Activated naive CD8-positive, alpha-beta T cell treated with anti-CD3 and anti-CD28 coated beads for 36 hours (primary cell): ENCODE measurements around the gene ATAD1. TPM values are rescaled to one million over a fixed set of nuclear protein-coding genes. Genes with fewer than 3 reads are reported as not detected.

Source experiments
- DNase-seq: peaks from one replicate; pipeline ENCODE4 v3.0.0; 2021
- H3K27ac Mint-ChIP-seq: one replicate; pipeline ENCODE4 v1.8.0; 2022; ENCODE audit warnings: mild to moderate bottlenecking, moderate library complexity, mixed read lengths
- H3K27me3 Mint-ChIP-seq: one replicate; pipeline ENCODE4 v1.8.0; 2022; ENCODE audit warnings: mild to moderate bottlenecking, mixed read lengths
- H3K36me3 Mint-ChIP-seq: one replicate; pipeline ENCODE4 v1.8.0; 2021; ENCODE audit warnings: mild to moderate bottlenecking, mixed read lengths
- H3K4me1 Mint-ChIP-seq: one replicate; pipeline ENCODE4 v1.8.0; 2021; ENCODE audit warnings: mixed read lengths
- H3K4me3 Mint-ChIP-seq: one replicate; pipeline ENCODE4 v1.8.0; 2022; ENCODE audit warnings: mild to moderate bottlenecking, moderate library complexity, mixed read lengths
- H3K9me3 Mint-ChIP-seq: one replicate; pipeline ENCODE4 v1.8.0; 2022; ENCODE audit warnings: mixed read lengths
- total RNA-seq, 2 experiments: library from RNA; stranded (reverse); gene quantifications; one replicate each; pipeline ENCODE4 v1.2.3, GENCODE V29; 2021

Gene ATAD1
- total RNA-seq, 2 experiments from 2014 or later = 49.2 to 49.6 TPM

DNA sequence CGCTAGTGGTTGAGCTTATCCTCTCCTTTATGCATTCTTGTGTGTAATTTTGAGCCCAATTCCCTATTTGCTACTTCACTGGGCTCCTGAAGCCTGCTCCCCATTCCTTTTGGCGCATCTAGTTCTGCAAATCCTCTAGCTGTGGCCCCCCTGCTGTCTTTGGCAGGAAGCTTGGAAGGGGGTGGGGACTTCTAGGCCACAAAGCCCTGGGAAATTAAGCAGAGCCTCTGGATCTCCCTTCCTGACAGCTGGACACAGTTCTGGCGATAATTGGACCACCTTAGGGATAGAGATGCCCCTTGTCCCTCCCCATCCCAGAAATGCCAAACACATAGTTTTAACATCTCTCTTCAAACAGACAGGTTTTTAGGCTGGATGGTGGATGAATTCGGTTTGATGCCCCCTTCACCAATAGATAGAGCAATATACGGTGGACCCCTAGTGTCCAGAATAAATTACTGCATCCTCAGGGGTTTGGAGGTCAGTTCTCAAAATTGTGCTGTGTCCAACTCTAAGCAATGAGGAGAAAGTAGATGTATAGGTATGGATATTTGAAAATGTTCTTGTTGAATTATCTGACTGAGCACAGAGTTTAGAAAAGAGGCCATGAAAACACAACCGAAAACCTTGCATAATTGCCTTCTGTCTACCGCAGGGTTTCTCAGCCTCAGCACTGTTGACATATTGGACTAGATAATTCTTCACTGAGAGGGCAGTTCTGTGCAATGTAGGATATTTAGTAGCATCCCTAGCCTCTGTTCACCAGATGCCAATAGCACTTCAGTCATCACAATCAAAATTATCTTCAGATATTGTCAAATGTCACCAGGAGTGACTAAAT is 82.8 kb downstream of the ATAD1 start:
- Mint-ChIP-seq H3K36me3 (no peaks in the 10 kb centered on the region), H3K4me1 (no peaks in the 10 kb centered on the region), H3K27ac (no peak overlapping the region), H3K9me3 (no peaks in the 10 kb centered on the region), H3K4me3 (no peak overlapping the region), H3K27me3 (peaks cover 17% of the 10 kb centered on the region)
- no peak for DNase-seq

DNA sequence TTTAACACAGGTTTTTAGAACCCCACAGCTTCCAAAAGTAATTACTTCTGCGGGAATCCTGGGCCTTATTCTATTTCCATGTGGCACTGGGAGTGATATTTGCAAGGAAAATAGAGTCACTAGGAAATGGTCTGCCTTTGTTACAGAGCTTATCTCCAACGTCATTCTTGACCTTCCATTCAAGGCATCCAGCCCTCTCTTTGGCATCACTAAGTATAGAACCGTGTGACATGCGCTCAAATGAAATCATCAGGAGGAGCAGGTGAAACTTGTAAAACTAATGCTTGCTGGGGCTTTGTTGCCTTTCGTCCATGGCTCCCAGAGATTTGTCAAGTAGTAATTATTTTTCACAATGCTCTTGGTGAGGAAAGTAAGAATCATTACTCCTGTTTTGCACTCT is 84.9 kb downstream of the ATAD1 start:
- Mint-ChIP-seq H3K9me3 (no peaks in the 10 kb centered on the region), H3K27ac (no peak overlapping the region), H3K4me1 (no peaks in the 10 kb centered on the region), H3K27me3 (peaks cover 17% of the 10 kb centered on the region), H3K4me3 (no peak overlapping the region), H3K36me3 (no peaks in the 10 kb centered on the region)
- no peak for DNase-seq

DNA sequence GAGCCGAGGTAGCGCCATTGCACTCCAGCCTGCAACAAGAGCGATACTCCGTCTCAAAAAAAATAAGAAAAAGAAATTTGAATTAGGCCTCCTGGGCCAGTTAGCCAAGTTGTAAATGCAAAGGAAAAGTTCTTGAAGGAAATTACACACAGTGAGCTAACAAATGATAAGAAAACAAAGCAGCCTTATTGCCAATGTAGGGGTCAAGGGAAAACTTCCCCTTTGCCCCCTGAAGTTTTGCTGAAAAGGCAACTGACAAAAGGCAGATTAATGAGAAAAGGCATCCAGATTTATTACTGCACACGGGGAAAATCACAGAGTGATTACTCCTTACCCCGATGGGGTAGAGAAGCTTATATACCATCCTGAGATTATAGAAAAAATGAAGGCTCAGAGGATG is 88.1 kb downstream of the ATAD1 start:
- no peak overlapping the region for H3K27ac Mint-ChIP-seq
- H3K4me3 Mint-ChIP-seq = no peak overlapping the region
- peaks cover 4% of the 10 kb centered on the region for H3K27me3 Mint-ChIP-seq
- no peaks in the 10 kb centered on the region for H3K36me3 Mint-ChIP-seq
- no peaks in the 10 kb centered on the region for H3K4me1 Mint-ChIP-seq
- DNase-seq = no peak
- no peaks in the 10 kb centered on the region for H3K9me3 Mint-ChIP-seq

- H3K27ac Mint-ChIP-seq = no peak overlapping the region
- H3K36me3 Mint-ChIP-seq = no peaks in the 10 kb centered on the region
- DNase-seq = no peak
- H3K4me1 Mint-ChIP-seq = no peaks in the 10 kb centered on the region
- peaks cover 9% of the 10 kb centered on the region for H3K27me3 Mint-ChIP-seq
- no peak overlapping the region for H3K4me3 Mint-ChIP-seq
- no peaks in the 10 kb centered on the region for H3K9me3 Mint-ChIP-seq
Observed at GRCh38 chr10:87724789-87725188, 93.2 kb downstream of the ATAD1 start.

DNA sequence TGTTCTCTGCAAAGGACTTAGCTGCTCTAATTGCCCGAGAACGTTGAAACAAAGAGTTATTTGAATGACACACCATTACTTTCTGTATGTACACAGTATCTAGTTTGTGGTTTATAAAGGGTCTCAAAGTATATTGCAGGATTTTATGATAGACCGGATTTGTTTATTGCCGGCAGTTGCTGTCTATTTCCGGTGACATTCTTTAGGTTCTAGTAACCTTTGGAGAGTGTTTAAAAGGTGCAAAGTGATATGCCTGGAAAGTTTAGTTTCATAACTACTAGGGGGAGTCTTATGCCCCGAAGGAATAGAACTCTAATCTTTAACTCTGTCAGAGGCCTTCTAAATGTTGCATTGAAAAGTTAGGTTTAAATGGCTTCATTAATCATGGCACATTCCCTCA is 94.5 kb downstream of the ATAD1 start:
- Mint-ChIP-seq H3K9me3 (no peaks in the 10 kb centered on the region), H3K4me3 (no peak overlapping the region), H3K4me1 (no peaks in the 10 kb centered on the region), H3K27me3 (peaks cover 14% of the 10 kb centered on the region), H3K36me3 (no peaks in the 10 kb centered on the region), H3K27ac (no peak overlapping the region)
- DNase-seq = no peak

GRCh38 chr10:87722716-87723115 is 95.3 kb downstream of the ATAD1 start:
- H3K4me3 Mint-ChIP-seq = no peak overlapping the region
- H3K9me3 Mint-ChIP-seq = no peaks in the 10 kb centered on the region
- H3K36me3 Mint-ChIP-seq = no peaks in the 10 kb centered on the region
- no peaks in the 10 kb centered on the region for H3K4me1 Mint-ChIP-seq
- no peak for DNase-seq
- no peak overlapping the region for H3K27ac Mint-ChIP-seq
- peaks cover 14% of the 10 kb centered on the region for H3K27me3 Mint-ChIP-seq

DNA sequence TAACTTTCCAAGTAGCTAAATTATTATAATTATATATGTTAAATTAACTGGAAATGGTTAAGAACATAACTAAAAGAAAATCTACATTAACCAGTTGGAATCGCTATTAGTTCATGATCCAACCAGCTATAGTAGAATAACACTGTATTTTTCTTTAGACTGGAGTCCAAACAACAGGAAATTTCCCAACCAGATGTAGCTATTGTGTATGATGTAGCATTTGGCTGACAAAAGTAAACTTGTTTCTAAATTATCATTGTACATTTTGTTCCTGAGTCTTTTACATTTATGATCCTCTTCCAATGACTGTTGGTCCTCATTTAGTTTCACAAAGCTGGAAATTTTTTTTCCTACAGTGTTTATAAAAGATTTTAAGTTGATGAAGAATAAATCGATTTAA is 96.2 kb downstream of the ATAD1 start:
- H3K4me1 Mint-ChIP-seq = no peaks in the 10 kb centered on the region
- no peak overlapping the region for H3K4me3 Mint-ChIP-seq
- no peak for DNase-seq
- no peaks in the 10 kb centered on the region for H3K9me3 Mint-ChIP-seq
- no peaks in the 10 kb centered on the region for H3K36me3 Mint-ChIP-seq
- peaks cover 14% of the 10 kb centered on the region for H3K27me3 Mint-ChIP-seq
- H3K27ac Mint-ChIP-seq = no peak overlapping the region

DNA sequence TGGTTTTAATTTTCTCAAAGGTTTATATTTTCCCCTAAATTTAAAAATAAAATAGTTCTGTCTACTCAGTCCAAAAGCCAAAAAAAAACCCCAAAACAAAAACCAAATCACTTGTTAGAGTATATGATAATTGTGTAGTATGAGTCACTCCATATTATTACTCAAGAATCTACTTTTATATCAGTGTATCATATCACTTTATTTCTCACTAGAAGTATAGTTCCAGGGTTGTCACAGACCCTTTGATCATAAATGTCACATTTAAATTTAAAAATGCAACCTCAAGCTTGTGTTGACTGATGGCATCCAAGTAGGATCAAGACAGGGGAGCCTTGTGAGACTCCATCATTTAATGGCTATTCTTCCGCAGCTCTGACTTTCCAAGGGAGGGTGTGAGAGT is 97.4 kb downstream of the ATAD1 start:
- Mint-ChIP-seq H3K4me1 (no peaks in the 10 kb centered on the region), H3K4me3 (no peak overlapping the region), H3K27me3 (peaks cover 14% of the 10 kb centered on the region), H3K36me3 (no peaks in the 10 kb centered on the region), H3K27ac (no peak overlapping the region), H3K9me3 (no peaks in the 10 kb centered on the region)
- no peak for DNase-seq

DNA sequence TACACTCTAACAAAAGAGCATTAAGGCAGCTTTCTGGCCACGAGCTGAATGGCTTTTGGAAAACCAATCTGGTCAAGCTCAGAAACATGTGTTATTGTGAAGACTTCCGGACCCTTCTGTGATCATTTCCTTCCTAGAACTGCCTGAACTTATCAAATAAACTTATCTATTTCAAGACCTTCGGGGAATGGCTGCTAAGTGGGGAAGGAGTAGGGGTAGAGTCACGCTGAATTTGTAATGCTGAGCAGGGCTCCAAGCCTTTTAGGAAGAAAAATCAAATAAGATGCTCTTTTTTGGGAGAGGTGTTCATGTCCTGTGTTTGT is 101.7 kb downstream of the ATAD1 start:
- no peak for DNase-seq
- Mint-ChIP-seq H3K36me3 (no peaks in the 10 kb centered on the region), H3K4me1 (no peaks in the 10 kb centered on the region), H3K4me3 (no peak overlapping the region), H3K27ac (no peak overlapping the region), H3K9me3 (no peaks in the 10 kb centered on the region), H3K27me3 (peaks cover 5% of the 10 kb centered on the region)

DNA sequence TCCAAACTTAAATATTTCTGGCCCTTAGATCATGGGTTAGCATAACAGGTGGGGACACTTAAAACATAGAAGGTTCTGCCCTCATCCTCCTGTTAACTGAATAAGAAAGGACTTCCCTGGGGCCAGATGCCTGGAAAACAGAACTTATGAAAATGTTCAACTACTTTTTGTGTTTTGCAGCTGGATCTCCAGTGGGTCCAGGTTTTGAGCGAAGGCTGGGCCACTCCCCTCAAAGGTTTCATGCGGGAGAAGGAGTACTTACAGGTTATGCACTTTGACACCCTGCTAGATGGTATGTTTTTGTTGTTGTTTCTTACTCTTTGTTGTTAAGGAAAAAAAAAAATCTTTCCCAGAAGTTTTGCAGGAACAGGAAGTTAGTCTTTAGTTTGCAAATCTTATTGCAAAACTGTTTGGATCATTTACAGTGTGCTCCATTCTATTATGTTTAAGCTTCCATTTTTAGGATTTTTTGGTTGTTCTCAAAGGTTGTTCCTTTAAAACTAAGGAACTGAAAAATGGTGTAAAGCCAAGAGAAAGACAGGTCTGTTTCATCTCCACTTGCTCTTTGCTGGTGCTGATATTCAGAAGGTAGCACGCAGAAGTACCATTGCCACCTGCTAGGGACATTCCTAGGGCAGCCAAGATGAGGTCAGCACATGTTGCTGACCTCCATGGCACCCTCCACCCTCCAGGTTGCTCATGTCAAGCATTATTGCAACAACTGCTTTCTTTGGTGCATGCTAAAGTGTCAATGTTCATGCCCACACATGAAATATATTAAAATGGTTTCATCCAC is 102.3 kb downstream of the ATAD1 start:
- H3K9me3 Mint-ChIP-seq = no peaks in the 10 kb centered on the region
- no peaks in the 10 kb centered on the region for H3K4me1 Mint-ChIP-seq
- H3K36me3 Mint-ChIP-seq = no peaks in the 10 kb centered on the region
- peaks cover 5% of the 10 kb centered on the region for H3K27me3 Mint-ChIP-seq
- DNase-seq = no peak
- no peak overlapping the region for H3K27ac Mint-ChIP-seq
- H3K4me3 Mint-ChIP-seq = no peak overlapping the region

DNA sequence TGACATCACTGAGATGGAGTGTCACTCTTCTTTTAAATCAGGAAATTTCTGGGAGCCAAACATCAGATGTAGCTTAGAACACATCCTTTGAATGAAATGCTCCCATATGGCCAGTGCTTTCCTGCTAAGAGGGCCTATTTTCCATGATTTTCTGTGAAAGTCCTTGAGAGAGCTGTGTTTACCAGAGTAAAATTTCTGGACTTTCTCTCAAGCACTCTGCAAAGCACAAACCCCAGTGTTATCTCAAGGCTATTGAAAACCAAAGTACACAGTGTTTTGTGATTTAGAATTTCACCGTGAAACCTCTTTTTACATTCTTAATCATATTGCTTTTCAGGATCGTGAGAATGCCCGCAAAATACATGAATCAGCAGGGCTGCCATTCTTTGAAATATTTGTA is 104.3 kb downstream of the ATAD1 start:
- no peak overlapping the region for H3K4me3 Mint-ChIP-seq
- no peaks in the 10 kb centered on the region for H3K27me3 Mint-ChIP-seq
- no peak overlapping the region for H3K27ac Mint-ChIP-seq

DNA sequence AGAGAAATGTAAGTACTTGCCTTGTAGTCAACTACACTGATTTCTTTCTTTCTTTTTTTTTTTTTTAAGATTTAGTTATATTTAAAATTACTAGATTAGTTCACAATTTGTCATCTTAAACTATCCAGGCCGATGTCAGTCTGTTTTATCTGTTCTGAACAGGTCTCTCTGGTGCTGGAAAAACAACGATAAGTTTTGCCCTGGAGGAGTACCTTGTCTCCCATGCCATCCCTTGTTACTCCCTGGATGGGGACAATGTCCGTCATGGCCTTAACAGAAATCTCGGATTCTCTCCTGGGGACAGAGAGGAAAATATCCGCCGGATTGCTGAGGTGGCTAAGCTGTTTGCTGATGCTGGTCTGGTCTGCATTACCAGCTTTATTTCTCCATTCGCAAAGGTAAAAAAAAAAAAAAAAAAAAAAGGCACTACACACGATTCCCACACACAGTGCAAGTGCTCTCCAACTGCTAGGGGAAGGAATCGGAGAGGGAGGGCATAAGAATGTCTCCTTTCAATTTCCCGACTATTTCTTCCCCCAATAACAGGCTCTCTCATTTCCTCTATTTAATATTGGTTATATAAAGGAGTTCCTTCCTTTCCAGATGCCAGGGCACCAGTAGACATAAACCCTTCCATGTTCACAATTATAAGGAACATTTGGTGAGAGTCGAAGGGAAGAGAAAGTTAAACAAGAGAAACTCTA is 105.0 kb downstream of the ATAD1 start:
- no peaks in the 10 kb centered on the region for H3K9me3 Mint-ChIP-seq
- H3K36me3 Mint-ChIP-seq = no peaks in the 10 kb centered on the region
- H3K4me3 Mint-ChIP-seq = no peak overlapping the region
- DNase-seq = no peak
- no peaks in the 10 kb centered on the region for H3K4me1 Mint-ChIP-seq
- H3K27me3 Mint-ChIP-seq = no peaks in the 10 kb centered on the region
- no peak overlapping the region for H3K27ac Mint-ChIP-seq

More for the DNA sequence above, 104.3 kb downstream of the ATAD1 start:
- no peaks in the 10 kb centered on the region for H3K4me1 Mint-ChIP-seq
- no peaks in the 10 kb centered on the region for H3K36me3 Mint-ChIP-seq
- H3K9me3 Mint-ChIP-seq = no peaks in the 10 kb centered on the region
- DNase-seq = no peak

- Mint-ChIP-seq H3K4me3 (no peak overlapping the region), H3K36me3 (no peaks in the 10 kb centered on the region), H3K27ac (no peak overlapping the region), H3K27me3 (peaks cover 3% of the 10 kb centered on the region), H3K9me3 (no peaks in the 10 kb centered on the region), H3K4me1 (no peaks in the 10 kb centered on the region)
- DNase-seq = no peak
Observed at GRCh38 chr10:87707254-87707653, 110.8 kb downstream of the ATAD1 start.

DNA sequence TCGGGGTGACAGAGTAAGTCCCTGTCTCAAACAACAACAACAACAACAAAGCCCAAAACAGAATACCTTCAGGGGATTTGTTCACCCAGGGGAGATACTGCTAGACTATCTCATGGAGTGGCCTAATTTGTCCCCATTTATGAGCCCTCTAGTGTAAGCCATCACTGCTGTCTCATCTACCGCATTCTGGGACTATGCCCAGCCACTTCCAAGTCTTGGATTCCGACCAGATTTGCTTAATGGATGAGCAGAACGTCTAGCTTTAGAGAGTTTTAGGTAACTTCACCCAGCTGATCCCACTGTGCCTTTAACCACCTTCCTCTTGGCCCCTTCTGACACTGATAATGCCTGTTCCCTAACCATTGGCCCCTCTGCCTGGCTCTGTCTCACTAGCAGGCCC is 111.3 kb downstream of the ATAD1 start:
- Mint-ChIP-seq H3K36me3 (no peaks in the 10 kb centered on the region), H3K27ac (no peak overlapping the region), H3K4me1 (no peaks in the 10 kb centered on the region), H3K9me3 (no peaks in the 10 kb centered on the region), H3K27me3 (peaks cover 3% of the 10 kb centered on the region), H3K4me3 (no peak overlapping the region)
- DNase-seq = no peak

GRCh38 chr10:87705339-87705738 is 112.7 kb downstream of the ATAD1 start:
- Mint-ChIP-seq H3K4me1 (no peaks in the 10 kb centered on the region), H3K27me3 (peaks cover 8% of the 10 kb centered on the region), H3K4me3 (no peak overlapping the region), H3K27ac (no peak overlapping the region), H3K9me3 (no peaks in the 10 kb centered on the region), H3K36me3 (no peaks in the 10 kb centered on the region)
- no peak for DNase-seq
